Esophagus squamous epithelium (tissue), 5 donors: Measurements from ENCODE around the gene SUSD3. TPM values are rescaled to one million over a fixed set of nuclear protein-coding genes. Genes with fewer than 3 reads are reported as not detected.

Source experiments
- DNase-seq: peaks from one replicate; lab custom pipeline; 2025; lab: John Stamatoyannopoulos, UW
- H3K27ac ChIP-seq, 4 donors: fragments of 200-600 bp; sonication (generic); one replicate each; pipeline ENCODE4 v1.5.1; 2016 to 2019; ENCODE audit warnings: mild to moderate bottlenecking in 1 of 4
- H3K27me3 ChIP-seq, 4 donors: fragments of 200-600 bp; sonication (generic); 1 replicate in 3 of 4; 2 replicates in 1 of 4; pipeline versions ENCODE4 v1.5.1 to v1.6.0; 2017 to 2021; ENCODE audit warnings: antibody characterized with exemption in 1 of 4
- H3K36me3 ChIP-seq, 3 donors: fragments of 200-600 bp; sonication (generic); one replicate each; pipeline ENCODE4 v1.5.1; 2016 to 2019
- H3K4me1 ChIP-seq, 3 donors: fragments of 200-600 bp; sonication (generic); one replicate each; pipeline ENCODE4 v1.5.1; 2017 to 2019
- H3K4me3 ChIP-seq, 4 donors: fragments of 200-600 bp; sonication (generic); 1 replicate in 3 of 4; 2 replicates in 1 of 4; pipeline ENCODE4 v1.5.1; 2016 to 2019; ENCODE audit warnings: mild to moderate bottlenecking in 2 of 4, moderate library complexity in 1 of 4
- H3K9me3 ChIP-seq, 3 donors: fragments of 200-600 bp; sonication (generic); one replicate each; pipeline ENCODE4 v1.5.1; 2016 to 2019
- CTCF ChIP-seq, 6 experiments: fragments of 450-650 bp in 4 of 6; fragments of 200-600 bp in 2 of 6; sonication (generic) in 2 of 6; IDR thresholded peaks; one replicate each; pipeline ENCODE4 v1.5.1; 2016 to 2019; ENCODE audit warnings: antibody characterized with exemption in 6 of 6, mild to moderate bottlenecking in 4 of 6, moderate library complexity in 4 of 6
- POLR2A ChIP-seq, 4 donors: fragments of 450-650 bp; IDR thresholded peaks; one replicate each; pipeline ENCODE4 v1.6.1; 2017; ENCODE audit warnings: antibody characterized with exemption in 4 of 4, mild to moderate bottlenecking in 4 of 4, moderate library complexity in 3 of 4
- WGBS, 2 donors: methylation state at CpG; one replicate each; pipeline ENCODE4 v1.1.5; 2018; 5-methylcytosine and 5-hydroxymethylcytosine counted together
- intact Hi-C: fragments of 100-400 bp; cut with DNase I; formaldehyde crosslinking; loops from one replicate; pipeline ENCODE4 v1.15.0; 2022
- total RNA-seq, 4 donors: library from RNA; depleted of rRNA; stranded (reverse); fragments of >200 nt; gene quantifications; one replicate each; pipeline ENCODE4 v1.1.0, GENCODE V29; 2016
- donor health status: DM: yes; HTN: yes; CAD: no.

The SUSD3 gene
- total RNA-seq, 4 donors from 2014 or later, result 0.22 to 5.8 (median 2.7) TPM

GRCh38 chr9:93133681-93134014 is 75.1 kb downstream of the SUSD3 start:
- WGBS, 2 donors, result 0% methylated on average over 15 of the region's 34 CpGs; no CpG with 5 or more reads in 1 of the 2 donors
- H3K27ac ChIP-seq, result peak overlapping the region; percentile 89 to 97 (median 94)
- peak overlapping the region; percentile 69 to 88 (median 80) for H3K4me3 ChIP-seq
- no peaks in the 10 kb centered on the region for H3K9me3 ChIP-seq
- H3K36me3 ChIP-seq, result no peaks in the 10 kb centered on the region
- peaks cover 54 to 92% (median 75%) of the 10 kb centered on the region in 3 donors for H3K4me1 ChIP-seq
- no peaks in the 10 kb centered on the region for H3K27me3 ChIP-seq
- TF ChIP-seq CTCF (IDR thresholded peaks at IDR 0.05) (no peak), POLR2A (IDR thresholded peaks at IDR 0.05) (no peak)
- no peak for DNase-seq
- intact Hi-C loops, result no loop called here

GRCh38 chr9:93134015-93134739 is 75.7 kb downstream of the SUSD3 start, which contains the start of gene NINJ1:
NINJ1 (minus strand) TSS chr9:93134251; CDS start chr9:93134217, 34 bp downstream.
- H3K36me3 ChIP-seq, result no peaks in the 10 kb centered on the region
- H3K4me1 ChIP-seq, result peaks cover 49 to 87% (median 70%) of the 10 kb centered on the region in 3 donors
- 0% methylated on average over 10 of the region's 78 CpGs; no CpG with 5 or more reads in 1 of the 2 donors for WGBS, 2 donors
- intact Hi-C loops, result no loop called here
- H3K9me3 ChIP-seq, result no peaks in the 10 kb centered on the region
- TF ChIP-seq POLR2A (IDR thresholded peaks at IDR 0.05), result peak in 2 of 4 donors; percentile 82 to 90
- peak in 2 of 6 experiments; percentile 3 to 24 for TF ChIP-seq CTCF (IDR thresholded peaks at IDR 0.05)
- no peaks in the 10 kb centered on the region for H3K27me3 ChIP-seq
- H3K27ac ChIP-seq, result peak within 1 kb of the TSS; percentile 89 to 97 (median 94)
- no peak for DNase-seq
- H3K4me3 ChIP-seq, result peak within 1 kb of the TSS; percentile 69 to 88 (median 80)

Other genes starting within 250 kb of the SUSD3 start
- 1 to 10 TPM; 2.4 to 8.8 (median 5.0) TPM for gene ZNF484, start 180.7 kb upstream of the SUSD3 start, total RNA-seq
- gene FGD3, start 111.2 kb upstream of the SUSD3 start, total RNA-seq, result 1 to 10 TPM; 2.4 to 6.5 (median 4.9) TPM
- 10 to 100 TPM; 16.2 to 37.8 (median 29.0) TPM for gene CARD19, start 37.5 kb downstream of the SUSD3 start, total RNA-seq
- 10 to 100 TPM; 12.6 to 61.3 (median 31.4) TPM for gene NINJ1, start 75.5 kb downstream of the SUSD3 start, total RNA-seq
- 1 to 10 TPM in 3 of 4 donors, under 1 TPM in 1; 0.40 to 8.8 (median 5.2) TPM for gene WNK2, start 125.4 kb downstream of the SUSD3 start, total RNA-seq